DND-41 (cell line): ENCODE measurements around the gene MKNK2.

Source experiments
- CTCF ChIP-seq: IDR thresholded peaks from 2 replicates; pipeline ENCODE4 v1.5.1; 2012; ENCODE audit warnings: borderline replicate concordance, low read length, moderate library complexity, mild to moderate bottlenecking; ENCODE audit not compliant: poor library complexity, severe bottlenecking; ENCODE audit errors: extremely low read depth
- EZH2 ChIP-seq: IDR thresholded peaks from 3 replicates; pipeline ENCODE4 v1.6.1; 2012; ENCODE audit warnings: borderline replicate concordance, low read depth, mild to moderate bottlenecking, moderate library complexity, low read length, inconsistent platforms; ENCODE audit not compliant: severe bottlenecking

- no peak for TF ChIP-seq CTCF
- no peak for TF ChIP-seq EZH2
These were observed 7.8 kb downstream of the MKNK2 start for GRCh38 chr19:2043251-2043641.
